ENCODE results near the gene MRPL36.
"Not testable (repeated sequence)": the region's sequence is repeated elsewhere in the genome, so short reads cannot be mapped to it uniquely, and the experiment has no call there.

Gene MRPL36

GRCh38 chr5:1799602-1800471, at the start of gene MRPL36:
Gene MRPL36, minus strand, starts transcription at chr5:1799837. Its CDS starts 902 bp downstream, at chr5:1798935.
- DNase-seq (ENCODE audit: low read depth), result peak; percentile 95
- peak; percentile 38 for TF ChIP-seq CTCF (conservative IDR thresholded peaks at IDR 0.05; ENCODE audit: low read depth, low read length)
- peak within 1 kb of the TSS; percentile 99 for H3K4me3 ChIP-seq (ENCODE audit: low read depth, low read length)

DNA sequence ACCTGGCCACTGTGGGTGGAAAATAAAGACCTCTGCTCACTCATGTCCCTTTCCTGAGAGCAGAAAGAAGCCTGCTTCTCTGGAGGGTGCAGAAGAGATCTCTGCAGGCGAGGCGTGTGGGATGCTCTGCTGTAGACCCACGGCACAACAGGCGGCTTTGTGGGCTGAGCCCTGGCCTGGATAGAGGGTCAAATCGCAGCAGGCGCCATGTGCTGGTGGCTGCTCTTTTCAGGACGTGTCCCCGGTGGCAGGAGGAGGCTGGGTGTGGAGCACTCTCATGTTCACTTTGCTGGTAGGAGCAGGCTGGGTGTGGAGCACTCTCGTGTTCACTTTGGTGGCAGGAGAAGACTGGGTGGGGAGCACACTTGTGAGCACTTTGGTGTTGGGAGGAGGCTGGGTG, 48.0 kb upstream of the MRPL36 start:
- no peak overlapping the region for H3K4me3 ChIP-seq (ENCODE audit: low read depth, low read length)
- DNase-seq (ENCODE audit: low read depth), result no peak
- TF ChIP-seq CTCF (conservative IDR thresholded peaks at IDR 0.05; ENCODE audit: low read depth, low read length), result no peak

GRCh38 chr5:1847056-1847455, 47.4 kb upstream of the MRPL36 start:
- DNase-seq (ENCODE audit: low read depth), result no peak
- TF ChIP-seq CTCF (conservative IDR thresholded peaks at IDR 0.05; ENCODE audit: low read depth, low read length), result no peak
- no peak overlapping the region for H3K4me3 ChIP-seq (ENCODE audit: low read depth, low read length)

DNA sequence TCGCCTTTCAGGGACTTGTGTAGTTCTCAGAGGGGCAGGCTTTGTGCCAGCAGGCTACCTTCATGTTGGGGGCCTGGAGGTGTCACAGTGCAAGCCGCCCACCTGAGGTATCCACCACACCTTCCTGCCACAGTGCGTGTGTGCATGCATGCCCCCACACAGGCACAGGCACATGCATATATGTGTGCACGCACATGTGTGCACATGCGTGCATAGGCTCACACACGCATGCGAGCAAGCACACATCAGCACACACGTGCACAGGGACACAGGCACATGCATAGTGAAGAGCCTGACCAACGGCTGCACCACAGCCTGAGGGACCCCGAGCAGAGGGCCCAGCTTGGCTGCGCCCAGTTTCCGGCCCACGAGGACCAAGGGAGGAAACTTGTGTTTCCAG, 46.9 kb upstream of the MRPL36 start:
- no peak overlapping the region for H3K4me3 ChIP-seq (ENCODE audit: low read depth, low read length)
- no peak for DNase-seq (ENCODE audit: low read depth)
- no peak for TF ChIP-seq CTCF (conservative IDR thresholded peaks at IDR 0.05; ENCODE audit: low read depth, low read length)

GRCh38 chr5:1845696-1846095, 46.1 kb upstream of the MRPL36 start:
- TF ChIP-seq CTCF (conservative IDR thresholded peaks at IDR 0.05; ENCODE audit: low read depth, low read length), result no peak
- H3K4me3 ChIP-seq (ENCODE audit: low read depth, low read length), result no peak overlapping the region
- no peak for DNase-seq (ENCODE audit: low read depth)

DNA sequence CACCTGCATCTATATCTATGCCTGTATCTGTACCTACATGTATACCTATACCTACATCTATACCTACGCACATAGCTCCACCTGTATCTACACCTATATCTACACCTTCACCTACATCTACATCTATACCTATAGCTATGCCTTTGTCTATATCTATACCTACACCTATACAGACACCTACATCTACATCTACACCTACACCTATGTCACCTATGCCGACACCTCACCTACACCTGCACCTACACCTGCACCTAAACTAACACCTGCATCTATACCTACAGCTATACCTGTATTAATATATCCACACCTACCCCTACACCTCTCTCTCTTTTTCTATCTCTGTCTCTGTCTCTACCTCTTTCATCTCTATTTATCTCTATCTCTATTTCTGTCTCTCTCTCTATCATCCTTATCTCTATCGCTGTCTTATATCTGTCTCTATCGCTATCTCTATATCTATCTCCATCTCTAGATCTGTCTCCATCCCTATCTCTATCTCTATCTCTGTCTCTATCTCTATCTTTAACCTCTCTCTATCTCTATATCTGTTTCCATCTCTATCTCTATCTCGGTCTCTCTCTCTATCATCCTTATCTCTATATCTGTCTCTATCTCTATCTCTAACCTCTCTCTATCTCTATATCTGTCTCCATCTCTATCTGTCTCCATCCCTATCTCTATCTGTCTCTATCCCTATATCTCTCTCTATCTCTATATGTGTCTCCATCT, 45.2 kb upstream of the MRPL36 start:
- no peak overlapping the region for H3K4me3 ChIP-seq (ENCODE audit: low read depth, low read length)
- TF ChIP-seq CTCF (conservative IDR thresholded peaks at IDR 0.05; ENCODE audit: low read depth, low read length), result no peak
- no peak for DNase-seq (ENCODE audit: low read depth)

DNA sequence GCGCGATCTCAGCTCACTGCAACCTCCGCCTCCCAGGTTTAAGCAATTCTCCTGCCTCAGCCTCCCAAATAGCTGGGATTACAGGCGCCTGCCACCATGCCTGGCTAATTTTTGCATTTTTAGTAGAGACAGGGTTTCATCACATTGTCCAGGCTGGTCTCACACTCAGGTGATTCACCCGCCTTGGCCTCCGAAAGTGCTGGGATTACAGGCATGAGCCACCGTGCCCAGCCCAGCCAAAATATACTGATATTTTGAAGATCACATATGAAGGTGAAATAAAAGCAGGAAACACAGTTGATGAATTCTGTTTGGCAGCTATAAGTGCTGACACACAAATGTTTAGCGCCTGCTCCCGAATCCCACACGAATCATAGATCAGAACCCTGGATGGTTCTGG, 44.1 kb upstream of the MRPL36 start:
- not testable (repeated sequence) for DNase-seq (ENCODE audit: low read depth); H3K4me3 ChIP-seq (ENCODE audit: low read depth, low read length)
